CD14-positive monocyte (primary cell): ENCODE results near the gene PITRM1. TPM values are rescaled to one million over a fixed set of nuclear protein-coding genes. Genes with fewer than 3 reads are reported as not detected.

Source experiments
- DNase-seq, 3 donors: peaks; one replicate each; pipeline ENCODE4 v3.0.0-alpha.2; 2011 to 2022
- H2AFZ ChIP-seq: 2 replicates; pipeline ENCODE4 v1.6.0; 2012; ENCODE audit warnings: mild to moderate bottlenecking, low read depth, low read length, inconsistent platforms; ENCODE audit not compliant: insufficient read depth, poor library complexity, severe bottlenecking
- H3K27ac ChIP-seq, 2 donors: 1 replicate in 1 of 2; 2 replicates in 1 of 2; pipeline ENCODE4 v1.5.1; 2012 to 2013; ENCODE audit warnings: low read length in 2 of 2, control low read depth in 1 of 2, inconsistent platforms in 1 of 2, low read depth in 1 of 2, mild to moderate bottlenecking in 1 of 2
- H3K27me3 ChIP-seq, 2 donors: one replicate each; pipeline versions ENCODE4 v1.6.0 to v1.6.1; 2011 to 2013; ENCODE audit warnings: low read length in 2 of 2; ENCODE audit not compliant: control insufficient read depth in 2 of 2, insufficient read depth in 2 of 2
- H3K36me3 ChIP-seq, 2 donors: replicated peaks in 1 of 2; 1 replicate in 1 of 2; 2 replicates in 1 of 2; pipeline versions ENCODE4 v1.5.1 to v1.6.1; 2012 to 2013; ENCODE audit warnings: low read length in 2 of 2, control low read depth in 1 of 2, inconsistent platforms in 1 of 2, mild to moderate bottlenecking in 1 of 2; ENCODE audit not compliant: insufficient read depth in 2 of 2, control insufficient read depth in 1 of 2
- H3K4me1 ChIP-seq, 2 donors: 1 replicate in 1 of 2; 2 replicates in 1 of 2; pipeline versions ENCODE4 v1.5.1 to v1.6.1; 2012 to 2013; ENCODE audit warnings: low read length in 2 of 2, control low read depth in 1 of 2, inconsistent platforms in 1 of 2, mild to moderate bottlenecking in 1 of 2, moderate library complexity in 1 of 2; ENCODE audit not compliant: insufficient read depth in 2 of 2, control insufficient read depth in 1 of 2
- H3K4me2 ChIP-seq: replicated peaks from 2 replicates; pipeline ENCODE3; 2012; ENCODE audit warnings: low read length, moderate library complexity, mild to moderate bottlenecking; ENCODE audit not compliant: poor library complexity, severe bottlenecking; ENCODE audit errors: extremely low read depth
- H3K4me3 ChIP-seq, 3 experiments: fragments of 200-600 bp in 1 of 3; sonication (generic) in 1 of 3; replicated peaks in 1 of 3; 1 replicate in 2 of 3; 2 replicates in 1 of 3; pipeline ENCODE4 v1.5.1; 2011 to 2013; ENCODE audit warnings: low read length in 3 of 3, mild to moderate bottlenecking in 3 of 3, control low read depth in 2 of 3, low read depth in 2 of 3, inconsistent platforms in 1 of 3, moderate library complexity in 1 of 3
- H3K79me2 ChIP-seq: 2 replicates; pipeline ENCODE4 v1.6.0; 2012; ENCODE audit warnings: mild to moderate bottlenecking, control low read depth, inconsistent platforms, low read length, moderate library complexity; ENCODE audit not compliant: insufficient read depth
- H3K9ac ChIP-seq: 2 replicates; pipeline ENCODE4 v1.6.0; 2017; ENCODE audit warnings: low read length, mild to moderate bottlenecking; ENCODE audit not compliant: insufficient read depth, poor library complexity, severe bottlenecking
- H3K9me3 ChIP-seq, 2 donors: replicated peaks in 1 of 2; 1 replicate in 1 of 2; 2 replicates in 1 of 2; pipeline versions ENCODE4 v1.5.1 to v1.6.1; 2012 to 2013; ENCODE audit warnings: low read length in 2 of 2, control low read depth in 1 of 2; ENCODE audit not compliant: control insufficient read depth in 1 of 2, insufficient read depth in 1 of 2
- H4K20me1 ChIP-seq: 2 replicates; pipeline ENCODE4 v1.6.0; 2012; ENCODE audit warnings: mild to moderate bottlenecking, low read length, control low read depth, moderate library complexity; ENCODE audit not compliant: insufficient read depth
- H3K27ac Mint-ChIP-seq, 7 donors: one replicate each; pipeline ENCODE4 v1.8.0; 2020; ENCODE audit warnings: mild to moderate bottlenecking in 7 of 7, mixed read lengths in 7 of 7, moderate library complexity in 6 of 7, inconsistent platforms in 2 of 7
- H3K27me3 Mint-ChIP-seq, 3 donors: one replicate each; pipeline ENCODE4 v1.8.0; 2021 to 2022; ENCODE audit warnings: low read depth in 3 of 3, mild to moderate bottlenecking in 3 of 3, mixed read lengths in 3 of 3, moderate library complexity in 3 of 3, inconsistent platforms in 1 of 3
- H3K36me3 Mint-ChIP-seq, 2 donors: one replicate each; pipeline ENCODE4 v1.8.0; 2020; ENCODE audit warnings: mixed read lengths in 2 of 2, inconsistent platforms in 1 of 2, mild to moderate bottlenecking in 1 of 2
- H3K4me1 Mint-ChIP-seq: one replicate; pipeline ENCODE4 v1.8.0; 2020; ENCODE audit warnings: mild to moderate bottlenecking, mixed read lengths
- H3K4me3 Mint-ChIP-seq, 2 donors: one replicate each; pipeline ENCODE4 v1.8.0; 2020; ENCODE audit warnings: mild to moderate bottlenecking in 2 of 2, mixed read lengths in 2 of 2, moderate library complexity in 1 of 2
- H3K9me3 Mint-ChIP-seq, 7 donors: one replicate each; pipeline ENCODE4 v1.8.0; 2020 to 2022; ENCODE audit warnings: mixed read lengths in 7 of 7, mild to moderate bottlenecking in 6 of 7, moderate library complexity in 6 of 7, inconsistent platforms in 2 of 7
- WGBS: methylation state at CpG from one replicate; pipeline ENCODE4 v1.1.5; 2013; ENCODE audit warnings: missing lambda C conversion rate; ENCODE audit not compliant: insufficient coverage; 5-methylcytosine and 5-hydroxymethylcytosine counted together
- intact Hi-C, 2 donors: fragments of 100-400 bp; cut with micrococcal nuclease; formaldehyde crosslinking; loops; one replicate each; pipeline versions ENCODE4 v1.15.0 to v1.15.1; 2023
- polyA plus RNA-seq, 3 donors: library from polyadenylated mRNA; depleted of rRNA in 1 of 3; unstranded in 2 of 3; stranded (reverse) in 1 of 3; fragments of 300-500 nt in 2 of 3; fragments of >200 nt in 1 of 3; fragmentation: Illumina TruSeq in 2 of 3; gene quantifications; 1 replicate in 2 of 3; 2 replicates in 1 of 3; pipeline ENCODE4 v1.2.3, GENCODE V29; 2012 to 2021
- TF ChIP-seq, protein P1 (sequence below): fragments of 200-600 bp; IDR thresholded peaks from one replicate; pipeline ENCODE4 v1.8.0; 2022; ENCODE audit warnings: antibody characterized with exemption, mild to moderate bottlenecking

The PITRM1 gene
- polyA plus RNA-seq, 3 donors, result 15.3 to 45.7 (median 23.2) TPM

- H3K4me1 Mint-ChIP-seq, result no peaks in the 10 kb centered on the region
- Histone ChIP-seq H3K9ac (no peak overlapping the region), H3K4me2 (no peak overlapping the region), H3K79me2 (no peaks in the 10 kb centered on the region), H3K27me3 (no peaks in the 10 kb centered on the region), H3K36me3 (peaks cover 89 to 100% of the 10 kb centered on the region in 2 donors), H3K4me1 (no peaks in the 10 kb centered on the region), H2AFZ (no peak overlapping the region), H3K27ac (no peak overlapping the region), H3K9me3 (no peaks in the 10 kb centered on the region), H3K4me3 (no peak overlapping the region), H4K20me1 (no peaks in the 10 kb centered on the region)
- WGBS, result 100% methylated on average over 3 of the region's 17 CpGs
- H3K9me3 Mint-ChIP-seq, result no peaks in the 10 kb centered on the region
- peak overlapping the region in 1 of 7 donors; percentile 76 for H3K27ac Mint-ChIP-seq
- H3K4me3 Mint-ChIP-seq, result no peak overlapping the region
- no peak for DNase-seq
- TF ChIP-seq, protein P1, sequence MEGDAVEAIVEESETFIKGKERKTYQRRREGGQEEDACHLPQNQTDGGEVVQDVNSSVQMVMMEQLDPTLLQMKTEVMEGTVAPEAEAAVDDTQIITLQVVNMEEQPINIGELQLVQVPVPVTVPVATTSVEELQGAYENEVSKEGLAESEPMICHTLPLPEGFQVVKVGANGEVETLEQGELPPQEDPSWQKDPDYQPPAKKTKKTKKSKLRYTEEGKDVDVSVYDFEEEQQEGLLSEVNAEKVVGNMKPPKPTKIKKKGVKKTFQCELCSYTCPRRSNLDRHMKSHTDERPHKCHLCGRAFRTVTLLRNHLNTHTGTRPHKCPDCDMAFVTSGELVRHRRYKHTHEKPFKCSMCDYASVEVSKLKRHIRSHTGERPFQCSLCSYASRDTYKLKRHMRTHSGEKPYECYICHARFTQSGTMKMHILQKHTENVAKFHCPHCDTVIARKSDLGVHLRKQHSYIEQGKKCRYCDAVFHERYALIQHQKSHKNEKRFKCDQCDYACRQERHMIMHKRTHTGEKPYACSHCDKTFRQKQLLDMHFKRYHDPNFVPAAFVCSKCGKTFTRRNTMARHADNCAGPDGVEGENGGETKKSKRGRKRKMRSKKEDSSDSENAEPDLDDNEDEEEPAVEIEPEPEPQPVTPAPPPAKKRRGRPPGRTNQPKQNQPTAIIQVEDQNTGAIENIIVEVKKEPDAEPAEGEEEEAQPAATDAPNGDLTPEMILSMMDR, result no peak
- peaks cover 0 to 2% (median 0%) of the 10 kb centered on the region in 3 donors for H3K27me3 Mint-ChIP-seq
- intact Hi-C loops, result no loop called here
- peaks cover 92 to 98% of the 10 kb centered on the region in 2 donors for H3K36me3 Mint-ChIP-seq
These were observed 25.3 kb downstream of the PITRM1 start for GRCh38 chr10:3147117-3147820.

- no peaks in the 10 kb centered on the region for H4K20me1 ChIP-seq
- no peak for DNase-seq
- H3K9me3 ChIP-seq, result no peaks in the 10 kb centered on the region
- no peaks in the 10 kb centered on the region for H3K4me1 Mint-ChIP-seq
- no peaks in the 10 kb centered on the region for H3K27me3 ChIP-seq
- WGBS, result 99% methylated on average over 7 of the region's 8 CpGs
- no peaks in the 10 kb centered on the region for H3K9me3 Mint-ChIP-seq
- no peak overlapping the region for H3K4me3 Mint-ChIP-seq
- no peak overlapping the region for H3K27ac Mint-ChIP-seq
- no peaks in the 10 kb centered on the region for H3K4me1 ChIP-seq
- H3K4me3 ChIP-seq, result no peak overlapping the region
- H3K9ac ChIP-seq, result no peak overlapping the region
- H3K36me3 Mint-ChIP-seq, result peaks cover 93 to 99% of the 10 kb centered on the region in 2 donors
- H3K4me2 ChIP-seq, result no peak overlapping the region
- H3K79me2 ChIP-seq, result no peaks in the 10 kb centered on the region
- intact Hi-C loops, result no loop called here
- peaks cover 93 to 100% of the 10 kb centered on the region in 2 donors for H3K36me3 ChIP-seq
- no peak overlapping the region for H3K27ac ChIP-seq
- TF ChIP-seq, protein P1, result no peak
- H2AFZ ChIP-seq, result no peak overlapping the region
- H3K27me3 Mint-ChIP-seq, result peaks cover 0 to 2% (median 0%) of the 10 kb centered on the region in 3 donors
These were observed 26.3 kb downstream of the PITRM1 start for GRCh38 chr10:3146289-3146688.
